Right lobe of liver (tissue), 4 donors: ENCODE results near the gene SMIM30.

ENCODE experiments used
- POLR2A ChIP-seq: fragments of 450-650 bp; IDR thresholded peaks from one replicate; pipeline ENCODE4 v1.6.1; 2017; ENCODE audit warnings: antibody characterized with exemption, mild to moderate bottlenecking
- TF ChIP-seq, protein P1 (sequence below), 4 donors: fragments of 200-600 bp in 3 of 4; fragments of 450-650 bp in 1 of 4; IDR thresholded peaks; one replicate each; pipeline versions ENCODE4 v1.5.1 to v1.8.0; 2016 to 2022; ENCODE audit warnings: antibody characterized with exemption in 4 of 4, mild to moderate bottlenecking in 2 of 4
- donor health status: DM: no; HTN: no; CAD: no.
- donor health status: DM: no; HTN: no; CAD: no.
- donor health status: DM: no; HTN: yes; CAD: no.

GRCh38 chr7:113083816-113084495 is 34.4 kb downstream of the SMIM30 start:
- TF ChIP-seq, protein P1, sequence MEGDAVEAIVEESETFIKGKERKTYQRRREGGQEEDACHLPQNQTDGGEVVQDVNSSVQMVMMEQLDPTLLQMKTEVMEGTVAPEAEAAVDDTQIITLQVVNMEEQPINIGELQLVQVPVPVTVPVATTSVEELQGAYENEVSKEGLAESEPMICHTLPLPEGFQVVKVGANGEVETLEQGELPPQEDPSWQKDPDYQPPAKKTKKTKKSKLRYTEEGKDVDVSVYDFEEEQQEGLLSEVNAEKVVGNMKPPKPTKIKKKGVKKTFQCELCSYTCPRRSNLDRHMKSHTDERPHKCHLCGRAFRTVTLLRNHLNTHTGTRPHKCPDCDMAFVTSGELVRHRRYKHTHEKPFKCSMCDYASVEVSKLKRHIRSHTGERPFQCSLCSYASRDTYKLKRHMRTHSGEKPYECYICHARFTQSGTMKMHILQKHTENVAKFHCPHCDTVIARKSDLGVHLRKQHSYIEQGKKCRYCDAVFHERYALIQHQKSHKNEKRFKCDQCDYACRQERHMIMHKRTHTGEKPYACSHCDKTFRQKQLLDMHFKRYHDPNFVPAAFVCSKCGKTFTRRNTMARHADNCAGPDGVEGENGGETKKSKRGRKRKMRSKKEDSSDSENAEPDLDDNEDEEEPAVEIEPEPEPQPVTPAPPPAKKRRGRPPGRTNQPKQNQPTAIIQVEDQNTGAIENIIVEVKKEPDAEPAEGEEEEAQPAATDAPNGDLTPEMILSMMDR (IDR thresholded peaks at IDR 0.05) = no peak
- TF ChIP-seq POLR2A = no peak
